B cell (primary cell): ENCODE data around the gene BEND7.

ENCODE experiments used
- EZH2 ChIP-seq: IDR thresholded peaks from 2 replicates; pipeline ENCODE4 v1.6.1; 2012; ENCODE audit warnings: borderline replicate concordance, low read depth, mild to moderate bottlenecking, moderate library complexity, low read length; ENCODE audit not compliant: insufficient read depth, poor library complexity, severe bottlenecking
- TF ChIP-seq, protein P1 (sequence below): fragments of 200-600 bp; IDR thresholded peaks from one replicate; pipeline ENCODE4 v1.8.0; 2022; ENCODE audit warnings: antibody characterized with exemption, mild to moderate bottlenecking

DNA sequence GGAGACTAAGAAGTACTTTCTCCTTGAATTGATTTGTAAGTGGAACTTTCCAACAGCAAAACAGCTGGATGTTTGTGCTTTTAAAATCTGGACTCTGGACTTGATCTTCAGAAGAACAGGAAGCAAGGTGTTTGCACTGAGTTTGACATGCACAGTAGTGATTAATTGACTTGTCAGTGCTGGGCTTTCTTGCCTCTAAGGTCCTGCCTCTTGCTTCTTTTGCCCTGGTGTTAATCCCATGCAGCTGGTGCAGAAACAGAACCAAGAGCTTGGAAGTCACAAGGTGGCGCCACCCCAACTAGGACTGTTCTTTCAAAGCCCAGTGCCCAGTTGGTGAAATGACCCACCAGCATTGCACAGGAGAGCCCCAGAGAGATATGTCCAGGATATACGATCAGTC, 114.0 kb downstream of the BEND7 start:
- TF ChIP-seq, protein P1, sequence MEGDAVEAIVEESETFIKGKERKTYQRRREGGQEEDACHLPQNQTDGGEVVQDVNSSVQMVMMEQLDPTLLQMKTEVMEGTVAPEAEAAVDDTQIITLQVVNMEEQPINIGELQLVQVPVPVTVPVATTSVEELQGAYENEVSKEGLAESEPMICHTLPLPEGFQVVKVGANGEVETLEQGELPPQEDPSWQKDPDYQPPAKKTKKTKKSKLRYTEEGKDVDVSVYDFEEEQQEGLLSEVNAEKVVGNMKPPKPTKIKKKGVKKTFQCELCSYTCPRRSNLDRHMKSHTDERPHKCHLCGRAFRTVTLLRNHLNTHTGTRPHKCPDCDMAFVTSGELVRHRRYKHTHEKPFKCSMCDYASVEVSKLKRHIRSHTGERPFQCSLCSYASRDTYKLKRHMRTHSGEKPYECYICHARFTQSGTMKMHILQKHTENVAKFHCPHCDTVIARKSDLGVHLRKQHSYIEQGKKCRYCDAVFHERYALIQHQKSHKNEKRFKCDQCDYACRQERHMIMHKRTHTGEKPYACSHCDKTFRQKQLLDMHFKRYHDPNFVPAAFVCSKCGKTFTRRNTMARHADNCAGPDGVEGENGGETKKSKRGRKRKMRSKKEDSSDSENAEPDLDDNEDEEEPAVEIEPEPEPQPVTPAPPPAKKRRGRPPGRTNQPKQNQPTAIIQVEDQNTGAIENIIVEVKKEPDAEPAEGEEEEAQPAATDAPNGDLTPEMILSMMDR: no peak
- no peak for TF ChIP-seq EZH2
